GM15510 (cell line): ENCODE results near the gene FBXW7.

Experiments
- POLR2A ChIP-seq: IDR thresholded peaks from 3 replicates; pipeline ENCODE4 v1.6.1; 2011; ENCODE audit warnings: borderline replicate concordance; ENCODE audit not compliant: insufficient read length; ENCODE audit errors: extremely low read depth

Gene FBXW7

DNA sequence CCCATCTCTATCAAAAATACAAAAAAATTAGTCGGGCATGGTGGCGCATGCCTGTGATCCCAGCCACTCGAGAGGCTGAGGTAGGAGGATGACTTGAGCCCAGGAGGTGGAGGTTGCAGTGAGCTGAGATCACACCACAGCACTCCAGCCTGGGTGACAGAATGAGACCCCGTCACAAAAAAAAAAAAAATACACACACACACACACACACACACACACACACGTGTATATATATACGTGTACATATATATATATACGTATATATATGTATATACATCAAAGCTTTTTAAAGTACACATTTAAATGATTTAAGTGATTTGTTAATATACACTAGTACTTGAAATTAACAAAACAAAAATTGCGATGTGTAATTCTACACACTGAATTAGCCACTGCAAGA, 6.0 kb downstream of the FBXW7 start:
- TF ChIP-seq POLR2A: no peak

DNA sequence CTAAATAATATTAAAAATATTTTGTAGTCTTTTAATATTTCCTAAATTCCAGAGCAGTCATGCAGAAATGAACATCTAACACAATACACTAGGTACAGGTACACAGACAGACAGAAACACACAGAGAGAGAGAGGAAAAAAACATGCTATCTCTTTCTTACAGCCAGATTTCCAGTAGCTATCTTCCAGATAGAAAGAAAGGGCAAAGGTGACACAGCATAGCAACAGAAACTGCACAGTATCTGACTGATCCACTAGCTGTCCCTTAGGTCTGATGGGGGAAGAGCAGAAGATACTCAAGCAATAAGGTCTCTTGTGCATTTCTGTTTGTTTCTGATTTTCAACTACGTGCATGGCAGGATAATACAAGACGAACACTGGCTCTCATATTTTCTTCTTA, 7.8 kb downstream of the FBXW7 start:
- no peak for TF ChIP-seq POLR2A

DNA sequence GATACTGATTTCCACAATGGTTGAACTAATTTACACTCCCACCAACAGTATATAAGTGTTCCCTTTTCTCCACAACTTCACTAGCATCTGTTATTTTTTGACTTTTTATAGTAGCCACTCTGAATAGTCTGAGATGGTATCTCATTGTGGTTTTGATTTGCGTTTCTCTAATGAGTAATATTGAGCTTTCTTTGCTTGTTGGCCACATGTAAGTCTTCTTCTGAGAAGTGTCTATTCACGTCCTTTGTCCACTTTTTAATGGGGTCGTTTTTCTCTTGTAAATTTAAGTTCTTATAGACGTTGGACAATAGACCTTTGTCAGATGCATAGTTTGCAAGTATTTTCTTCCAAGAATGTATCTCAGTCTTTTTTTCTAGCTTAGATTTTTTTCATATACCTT, 10.0 kb downstream of the FBXW7 start:
- no peak for TF ChIP-seq POLR2A

DNA sequence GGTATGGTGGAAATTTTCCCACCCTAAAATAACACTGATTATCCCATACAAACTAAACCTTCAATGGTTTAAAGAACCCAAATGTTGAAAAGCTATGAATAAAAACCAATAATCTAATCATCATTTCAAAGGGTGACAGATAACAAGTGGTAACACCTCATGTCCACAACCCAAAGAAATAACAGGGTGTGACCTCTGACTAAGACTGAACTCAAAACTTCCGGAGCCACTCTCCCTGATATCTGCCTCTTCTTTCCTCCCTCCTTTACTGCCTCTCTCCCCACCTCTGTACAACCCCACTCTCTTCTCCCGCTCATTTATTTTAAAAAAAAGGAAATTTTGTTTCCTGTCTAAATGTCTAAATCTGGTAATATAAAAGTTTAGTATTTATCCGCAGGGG, 11.5 kb downstream of the FBXW7 start:
- no peak for TF ChIP-seq POLR2A

DNA sequence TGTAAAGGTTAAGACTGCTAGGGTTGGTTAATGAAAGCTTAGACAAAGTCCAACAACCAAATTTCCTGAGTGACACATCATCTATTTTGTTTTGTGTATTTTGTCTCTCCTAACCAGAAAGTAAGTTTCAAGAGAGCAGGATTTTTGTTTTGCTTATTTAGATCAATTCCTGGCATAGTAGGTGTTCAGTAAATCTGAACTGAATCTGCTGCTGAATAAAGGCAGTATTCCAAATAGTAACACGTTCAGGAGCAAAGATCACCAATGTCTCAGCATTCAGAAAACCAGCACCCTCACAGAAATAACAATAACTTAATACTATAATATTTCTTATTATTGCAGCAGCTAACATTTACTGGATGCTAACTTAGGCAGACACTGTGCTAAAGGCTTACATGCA, 12.2 kb downstream of the FBXW7 start:
- no peak for TF ChIP-seq POLR2A

DNA sequence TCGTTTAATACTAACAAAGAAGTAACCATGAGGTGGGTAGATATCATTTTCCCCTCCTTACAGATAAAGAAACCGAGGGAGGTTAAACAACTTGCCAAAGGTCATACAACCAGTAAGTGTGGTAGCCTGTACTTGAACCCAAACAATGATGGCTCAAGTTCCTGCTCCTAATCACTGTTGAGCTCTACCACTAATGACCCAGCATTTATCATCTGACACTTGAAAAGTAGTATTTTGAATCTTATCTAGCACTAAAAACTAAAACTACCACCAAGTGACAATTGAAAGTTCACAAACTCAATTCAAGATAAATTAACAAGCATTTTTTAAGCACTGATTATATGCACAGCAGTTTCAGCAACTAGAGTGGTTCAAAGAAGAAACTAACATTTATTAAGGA, 13.1 kb downstream of the FBXW7 start:
- TF ChIP-seq POLR2A: no peak

DNA sequence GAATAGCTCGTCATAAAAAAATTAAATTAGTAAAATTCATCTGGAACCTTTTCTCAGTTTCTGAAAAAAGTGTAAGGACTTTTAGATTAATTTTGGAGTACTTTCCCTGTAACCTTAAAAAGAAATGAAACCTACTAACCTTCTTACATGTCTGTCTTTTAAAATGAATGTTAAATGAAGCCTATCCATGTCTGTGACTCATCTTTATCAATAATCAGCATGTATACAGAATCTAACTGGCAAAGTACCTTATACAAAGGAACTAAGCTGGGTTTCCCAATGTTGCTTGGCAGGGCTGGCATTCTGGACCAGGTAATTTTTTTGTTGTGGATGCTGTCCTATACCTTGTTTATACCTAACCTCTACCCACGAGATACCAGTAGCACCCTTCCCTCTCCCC, 13.6 kb downstream of the FBXW7 start:
- no peak for TF ChIP-seq POLR2A

DNA sequence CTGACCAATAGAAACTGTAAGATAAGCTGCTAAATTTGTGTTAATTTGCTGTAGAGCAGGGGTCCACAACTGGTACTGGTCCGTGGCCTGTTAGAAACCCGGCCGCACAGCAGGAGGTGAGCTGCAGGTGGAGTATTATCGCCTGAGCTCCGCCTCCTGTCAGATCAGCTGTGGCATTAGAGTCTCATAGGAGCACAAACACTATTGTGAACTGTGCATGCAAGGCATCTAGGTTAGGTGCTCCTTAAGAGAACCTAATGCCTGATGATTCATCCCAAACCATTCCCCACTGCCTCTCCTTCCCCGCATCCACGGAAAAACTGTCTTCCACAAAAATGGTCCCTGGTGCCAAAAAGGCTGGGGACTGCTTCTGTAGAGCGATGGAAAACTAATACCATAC, 19.7 kb downstream of the FBXW7 start:
- TF ChIP-seq POLR2A: no peak

DNA sequence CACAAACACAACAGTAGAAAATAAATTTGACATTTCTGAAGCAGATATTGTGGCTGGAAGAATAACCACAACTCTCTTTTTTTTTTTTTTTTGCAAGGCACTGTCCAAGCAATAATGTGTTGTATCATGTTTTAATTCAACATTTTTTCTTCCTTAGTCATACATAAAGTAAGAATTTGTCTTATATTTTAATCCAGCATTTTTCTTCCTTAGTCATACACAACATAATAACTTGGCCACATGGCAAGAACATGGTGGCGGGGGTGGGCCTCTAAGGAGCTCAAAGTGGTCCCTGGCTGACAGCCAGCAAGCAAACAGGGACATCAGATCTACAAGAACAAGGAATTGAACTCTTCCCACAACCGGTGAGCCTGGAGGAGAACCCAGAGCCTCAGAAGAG, 20.2 kb downstream of the FBXW7 start:
- TF ChIP-seq POLR2A: no peak

DNA sequence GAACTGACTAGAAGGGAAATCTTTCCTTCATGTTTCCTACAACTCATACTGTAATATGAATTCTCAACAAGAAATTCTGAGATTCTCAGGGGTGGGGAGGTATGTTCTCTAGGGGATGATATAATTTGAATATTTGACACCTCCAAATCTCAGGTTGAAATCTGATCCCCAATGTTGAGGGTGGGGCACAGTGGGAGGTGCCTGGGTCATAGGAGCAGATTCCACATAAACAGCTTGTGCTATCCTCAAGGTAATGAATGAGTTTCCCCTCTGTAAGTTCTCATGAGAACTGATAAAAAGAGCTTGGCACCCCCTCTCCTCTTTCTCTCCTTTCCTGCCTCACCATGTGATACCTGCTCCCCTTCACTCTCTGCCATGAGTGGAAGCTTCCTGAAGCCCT, 21.5 kb downstream of the FBXW7 start:
- no peak for TF ChIP-seq POLR2A

DNA sequence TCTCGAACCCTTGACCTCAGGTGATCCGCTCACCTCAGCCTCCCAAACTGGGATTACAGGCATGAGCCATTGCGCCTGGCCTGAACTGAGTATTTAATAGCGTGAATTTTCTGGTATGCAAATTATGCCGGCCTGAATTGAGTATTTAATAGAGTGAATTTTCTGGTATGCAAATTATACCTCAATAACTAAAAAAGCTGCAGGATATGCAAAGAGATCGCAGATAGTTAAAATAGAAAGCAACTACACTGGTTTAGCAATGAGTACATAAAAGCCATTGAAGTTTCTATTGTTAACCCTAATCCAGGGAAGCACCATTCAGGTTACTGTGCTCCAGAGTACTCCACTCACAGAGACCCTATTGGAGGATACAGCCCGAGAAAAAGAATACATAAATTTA, 22.8 kb downstream of the FBXW7 start:
- no peak for TF ChIP-seq POLR2A

DNA sequence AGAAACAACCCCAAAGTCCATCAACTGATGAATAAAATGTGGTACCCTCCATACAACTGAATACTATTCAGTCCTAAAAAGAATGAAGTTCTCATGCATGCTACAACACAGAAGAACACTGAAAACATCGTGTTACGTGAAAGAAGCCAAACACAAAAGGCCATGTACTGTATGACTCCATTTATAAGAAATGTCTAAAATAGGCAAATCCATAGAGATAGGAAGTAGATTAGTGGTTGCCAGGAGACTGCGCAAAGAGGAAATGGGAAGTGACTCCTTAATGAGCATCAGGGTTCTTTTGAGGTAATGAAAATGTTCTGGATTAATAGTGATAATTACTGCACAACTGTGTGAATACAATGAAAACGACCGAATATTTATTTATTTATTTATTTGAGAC, 23.4 kb downstream of the FBXW7 start:
- TF ChIP-seq POLR2A: no peak

DNA sequence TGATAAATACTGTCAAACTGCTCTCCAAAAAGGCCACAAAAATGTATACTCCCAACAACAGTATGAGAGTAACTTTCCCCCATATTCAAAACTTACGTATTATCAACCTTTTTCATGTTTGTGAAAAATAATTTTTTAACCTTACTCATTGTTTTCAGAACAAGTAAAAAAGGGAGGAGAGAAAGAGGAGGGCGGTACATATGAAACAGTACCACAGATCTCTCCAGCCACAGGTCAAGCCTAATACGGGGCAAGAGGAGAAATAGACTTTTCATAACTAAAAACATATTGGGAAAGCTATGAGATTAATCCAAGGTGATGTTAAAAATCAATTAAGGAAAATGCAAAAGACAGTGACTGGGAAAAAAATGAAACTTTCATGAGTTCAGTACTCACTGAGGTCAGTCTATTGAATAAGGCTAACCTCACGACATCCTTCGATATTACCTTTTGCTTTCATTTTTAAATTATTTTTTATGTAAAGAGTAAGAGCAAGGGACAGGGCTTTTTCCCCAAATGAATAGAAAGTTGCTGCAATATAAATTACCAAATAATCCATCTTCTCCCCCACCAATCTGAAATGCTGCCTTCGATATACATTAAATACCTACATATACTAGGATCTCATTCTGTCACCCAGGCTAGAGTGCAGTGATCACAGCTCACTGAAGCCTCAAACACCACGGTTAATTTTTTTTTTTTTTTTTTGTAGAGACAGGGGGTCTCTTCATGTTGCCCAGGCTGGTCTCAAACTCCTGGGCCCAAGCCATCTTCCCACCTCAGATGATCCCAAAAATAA, 25.3 kb downstream of the FBXW7 start:
- no peak for TF ChIP-seq POLR2A

DNA sequence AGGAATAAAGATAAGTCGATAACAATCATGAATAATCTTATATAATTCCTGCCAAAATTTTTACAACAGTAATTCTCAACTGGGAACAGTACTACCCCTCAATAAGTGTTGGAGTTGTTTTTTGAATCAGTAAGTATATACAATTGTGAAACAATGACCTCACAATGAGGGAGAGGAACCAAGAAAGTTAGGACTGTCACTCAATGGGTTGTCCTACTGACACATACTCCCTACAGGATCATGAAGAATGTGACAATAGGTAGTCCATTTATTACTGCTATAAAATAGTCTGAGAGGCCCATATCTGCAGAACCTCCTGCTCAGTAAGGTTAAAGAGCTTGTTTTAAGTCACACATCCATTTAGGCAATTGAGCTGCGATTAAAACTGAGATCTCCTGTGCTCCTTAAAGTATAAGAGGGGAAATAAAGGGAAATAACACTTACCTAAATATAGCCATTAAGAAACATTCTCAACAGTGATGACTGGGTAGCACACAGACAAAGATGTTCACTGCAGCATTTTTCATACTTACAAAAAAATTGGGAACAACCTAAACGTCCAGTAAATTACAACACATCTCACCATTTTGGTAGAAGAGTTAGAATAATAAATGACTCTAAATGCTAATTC, 26.2 kb downstream of the FBXW7 start:
- TF ChIP-seq POLR2A: no peak

DNA sequence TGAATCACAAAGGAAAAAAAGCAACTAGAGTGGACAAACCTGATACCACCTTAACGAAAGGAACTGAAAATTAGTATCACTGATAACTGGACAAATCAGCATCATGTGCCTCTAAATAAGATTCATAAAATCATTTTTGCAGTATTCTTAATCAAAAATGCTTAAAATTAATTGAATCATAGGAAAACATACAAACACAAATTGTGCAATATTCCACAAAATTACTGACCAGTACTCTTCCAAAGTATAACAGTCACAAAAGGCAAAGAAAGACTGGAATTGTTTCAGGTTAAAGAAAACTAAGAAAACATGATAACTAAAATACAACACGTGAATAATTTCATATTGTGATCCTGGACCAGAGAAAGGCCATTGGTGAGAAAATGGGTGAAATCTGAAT, 27.1 kb downstream of the FBXW7 start:
- TF ChIP-seq POLR2A: no peak

DNA sequence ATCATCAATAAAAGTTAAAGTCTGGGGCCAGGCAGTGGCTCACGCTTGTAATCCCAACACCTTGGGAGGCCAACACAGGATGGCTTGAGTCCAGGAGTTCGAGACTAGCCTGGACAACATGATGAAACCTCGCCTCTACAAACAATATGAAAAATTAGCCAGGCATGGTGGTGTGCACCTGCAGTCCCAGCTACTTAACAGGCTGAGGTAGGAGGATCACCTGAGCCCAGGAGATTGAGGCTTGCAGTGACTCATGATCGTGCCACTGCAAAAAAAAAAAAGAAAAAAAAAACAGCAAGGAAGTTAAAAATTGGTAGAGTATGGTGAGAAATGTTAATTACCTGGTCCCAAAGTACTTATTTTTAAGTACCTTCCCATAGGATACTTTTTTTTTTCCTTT, 27.5 kb downstream of the FBXW7 start:
- TF ChIP-seq POLR2A: no peak
